ENCODE results near the gene NCAPD2. TPM values are rescaled to one million over a fixed set of nuclear protein-coding genes. Genes with fewer than 3 reads are reported as not detected.

Gene NCAPD2
- total RNA-seq, 1 donor from 2014 or later = 11.7 TPM

GRCh38 chr12:6567112-6567670 is 73.3 kb downstream of the NCAPD2 start:
- TF ChIP-seq, protein P1, sequence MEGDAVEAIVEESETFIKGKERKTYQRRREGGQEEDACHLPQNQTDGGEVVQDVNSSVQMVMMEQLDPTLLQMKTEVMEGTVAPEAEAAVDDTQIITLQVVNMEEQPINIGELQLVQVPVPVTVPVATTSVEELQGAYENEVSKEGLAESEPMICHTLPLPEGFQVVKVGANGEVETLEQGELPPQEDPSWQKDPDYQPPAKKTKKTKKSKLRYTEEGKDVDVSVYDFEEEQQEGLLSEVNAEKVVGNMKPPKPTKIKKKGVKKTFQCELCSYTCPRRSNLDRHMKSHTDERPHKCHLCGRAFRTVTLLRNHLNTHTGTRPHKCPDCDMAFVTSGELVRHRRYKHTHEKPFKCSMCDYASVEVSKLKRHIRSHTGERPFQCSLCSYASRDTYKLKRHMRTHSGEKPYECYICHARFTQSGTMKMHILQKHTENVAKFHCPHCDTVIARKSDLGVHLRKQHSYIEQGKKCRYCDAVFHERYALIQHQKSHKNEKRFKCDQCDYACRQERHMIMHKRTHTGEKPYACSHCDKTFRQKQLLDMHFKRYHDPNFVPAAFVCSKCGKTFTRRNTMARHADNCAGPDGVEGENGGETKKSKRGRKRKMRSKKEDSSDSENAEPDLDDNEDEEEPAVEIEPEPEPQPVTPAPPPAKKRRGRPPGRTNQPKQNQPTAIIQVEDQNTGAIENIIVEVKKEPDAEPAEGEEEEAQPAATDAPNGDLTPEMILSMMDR (IDR thresholded peaks at IDR 0.05) = no peak
- H3K4me1 ChIP-seq = peaks cover 8 to 12% of the 10 kb centered on the region in 2 donors
- no peaks in the 10 kb centered on the region for H3K27me3 ChIP-seq
- H3K36me3 ChIP-seq = peaks cover 39 to 51% of the 10 kb centered on the region in 2 donors
- intact Hi-C loops (cut with DNase I) = no loop called here
- DNase-seq (ENCODE audit: low spot score in 2 of 2) = no peak
- peak overlapping the region; percentile 92 to 93 for H3K27ac ChIP-seq
- H3K9me3 ChIP-seq = no peaks in the 10 kb centered on the region
- peak overlapping the region; percentile 70 to 89 for H3K4me3 ChIP-seq

DNA sequence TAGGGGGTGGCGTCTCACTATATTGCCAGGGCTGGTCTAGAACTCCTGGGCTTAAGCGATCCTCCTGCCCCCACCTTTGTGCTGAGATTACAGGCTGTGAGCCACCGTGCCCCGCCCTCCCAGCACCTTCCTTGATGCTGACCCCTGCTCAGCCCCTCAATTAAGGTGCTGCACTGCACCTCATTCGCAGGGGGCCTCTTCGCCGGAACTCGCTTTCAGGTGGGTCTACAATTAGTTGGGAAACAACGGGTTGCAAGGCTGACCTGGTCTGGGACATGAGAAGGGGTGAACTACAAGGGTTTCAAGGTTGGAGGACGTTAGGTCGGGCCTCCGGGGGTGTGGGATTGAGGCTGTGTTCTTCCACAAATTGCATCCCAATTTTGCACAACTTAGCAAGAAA is 75.4 kb downstream of the NCAPD2 start:
- H3K27ac ChIP-seq = peak overlapping the region in 1 of 2 donors; percentile 93
- peaks cover 8 to 12% of the 10 kb centered on the region in 2 donors for H3K4me1 ChIP-seq
- intact Hi-C loops (cut with DNase I) = loop anchor here (2.0 kb wide), 1 partner anchor 37 kb away; the partner anchor contains the start of gene CHD4
- no peaks in the 10 kb centered on the region for H3K9me3 ChIP-seq
- TF ChIP-seq, protein P1 (IDR thresholded peaks at IDR 0.05) = no peak
- H3K27me3 ChIP-seq = no peaks in the 10 kb centered on the region
- H3K4me3 ChIP-seq = no peak overlapping the region
- DNase-seq (ENCODE audit: low spot score in 2 of 2) = no peak
- peaks cover 50 to 55% of the 10 kb centered on the region in 2 donors for H3K36me3 ChIP-seq

DNA sequence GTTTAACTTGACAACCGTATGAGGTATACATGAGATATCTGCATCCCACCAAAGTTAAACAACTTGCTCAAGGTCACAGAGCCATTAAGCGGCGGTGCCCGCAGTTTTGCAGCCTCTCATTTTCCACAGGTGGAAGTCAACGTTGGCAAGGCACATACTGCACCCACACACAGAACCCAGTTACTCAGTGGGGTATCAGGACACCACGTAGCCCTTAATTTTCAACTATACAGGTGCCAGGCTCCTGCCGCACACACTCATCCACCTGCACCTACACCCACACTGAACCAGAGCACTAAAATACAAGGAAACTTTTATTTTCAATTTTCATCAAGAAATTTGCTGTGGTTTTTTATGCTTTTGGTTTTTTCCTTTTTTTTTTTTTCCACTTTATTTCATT is 75.9 kb downstream of the NCAPD2 start:
- intact Hi-C loops (cut with DNase I) = loop anchor here (2.0 kb wide), 1 partner anchor 37 kb away; the partner anchor contains the start of gene CHD4
- no peak for DNase-seq (ENCODE audit: low spot score in 2 of 2)
- Histone ChIP-seq H3K27me3 (no peaks in the 10 kb centered on the region), H3K36me3 (peaks cover 55 to 60% of the 10 kb centered on the region in 2 donors), H3K4me3 (no peak overlapping the region), H3K9me3 (no peaks in the 10 kb centered on the region), H3K4me1 (peaks cover 8 to 12% of the 10 kb centered on the region in 2 donors), H3K27ac (no peak overlapping the region)
- TF ChIP-seq, protein P1 (IDR thresholded peaks at IDR 0.05) = no peak

DNA sequence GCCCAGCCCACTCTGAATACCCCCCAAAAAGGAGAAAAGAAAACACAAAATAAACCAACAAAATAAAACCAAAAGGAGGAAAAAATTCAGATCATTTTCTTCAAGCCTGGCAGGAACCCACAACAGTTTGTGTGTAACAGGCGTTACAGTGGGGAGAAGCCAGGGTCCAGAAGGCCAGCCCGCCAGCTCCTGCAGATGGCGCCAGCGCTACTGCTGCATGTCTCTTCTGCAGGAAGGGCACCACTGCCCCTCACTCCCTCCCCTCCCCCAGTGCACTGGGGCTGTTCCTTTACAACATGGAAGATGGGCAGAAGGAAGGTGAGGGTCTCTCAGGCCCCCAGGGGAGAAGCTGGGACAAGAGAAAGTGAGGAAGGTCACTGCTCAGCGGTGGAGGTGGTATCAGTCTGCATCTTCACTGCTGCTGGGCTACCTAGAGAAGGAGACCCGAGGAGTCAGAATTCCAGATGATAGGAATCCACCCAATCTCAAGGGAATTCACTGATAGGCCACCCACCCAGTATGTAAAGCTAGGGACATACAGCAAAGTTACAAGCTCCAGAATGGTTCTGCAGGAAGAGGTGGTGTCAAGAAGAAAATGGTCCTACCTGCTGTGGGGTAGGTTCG is 76.5 kb downstream of the NCAPD2 start:
- Histone ChIP-seq H3K36me3 (peaks cover 61 to 65% of the 10 kb centered on the region in 2 donors), H3K27me3 (no peaks in the 10 kb centered on the region), H3K9me3 (no peaks in the 10 kb centered on the region), H3K4me1 (peaks cover 8 to 12% of the 10 kb centered on the region in 2 donors), H3K4me3 (no peak overlapping the region), H3K27ac (no peak overlapping the region)
- TF ChIP-seq, protein P1 (IDR thresholded peaks at IDR 0.05) = peak in 2 of 3 experiments; percentile 19 to 31
- intact Hi-C loops (cut with DNase I) = no loop called here
- DNase-seq (ENCODE audit: low spot score in 2 of 2) = no peak

DNA sequence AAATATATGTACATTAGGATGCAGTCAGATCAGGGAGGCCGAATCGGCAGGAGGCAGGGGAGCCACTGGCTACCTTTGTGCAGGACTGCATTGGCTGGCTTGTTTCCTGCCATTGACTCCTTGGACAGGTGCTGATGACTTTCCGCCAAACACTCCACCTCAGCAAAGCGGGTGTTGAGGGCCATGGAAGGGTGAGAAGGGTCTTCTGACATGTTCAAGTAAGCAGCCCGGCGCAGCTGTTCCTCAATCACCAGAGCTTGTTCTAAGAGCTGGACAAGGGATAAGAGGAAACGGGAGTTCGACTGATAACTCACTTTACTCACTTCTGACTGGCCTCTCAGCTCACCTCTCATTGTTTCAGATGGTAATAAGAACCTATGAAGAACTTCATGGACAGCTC is 79.1 kb downstream of the NCAPD2 start:
- Histone ChIP-seq H3K36me3 (peaks cover 79% of the 10 kb centered on the region in 2 donors), H3K4me1 (peaks cover 3 to 5% of the 10 kb centered on the region in 2 donors), H3K4me3 (no peak overlapping the region), H3K9me3 (no peaks in the 10 kb centered on the region), H3K27me3 (no peaks in the 10 kb centered on the region), H3K27ac (no peak overlapping the region)
- intact Hi-C loops (cut with DNase I) = no loop called here
- TF ChIP-seq, protein P1 (IDR thresholded peaks at IDR 0.05) = no peak
- no peak for DNase-seq (ENCODE audit: low spot score in 2 of 2)

Data from ascending aorta (tissue), 2 donors.